Measurements from ENCODE around the gene CARMIL1.

The CARMIL1 gene

GRCh38 chr6:25413207-25413905 is 134.2 kb downstream of the CARMIL1 start:
- peaks cover 0 to 13% of the 10 kb centered on the region in 2 donors for H3K4me1 ChIP-seq (ENCODE audit: control insufficient read depth in 2 of 2, insufficient read depth in 2 of 2, low read length in 2 of 2)
- no peaks in the 10 kb centered on the region for H3K36me3 ChIP-seq (ENCODE audit: control insufficient read depth in 2 of 2, insufficient read depth in 2 of 2, low read length in 2 of 2)
- no peaks in the 10 kb centered on the region for H3K27me3 ChIP-seq (ENCODE audit: control insufficient read depth in 2 of 2, insufficient read depth in 2 of 2, low read length in 2 of 2)
- H3K27ac ChIP-seq (ENCODE audit: low read depth in 2 of 2, low read length in 2 of 2) = no peak overlapping the region
- no peak overlapping the region for H3K9ac ChIP-seq (ENCODE audit: low read depth in 1 of 2, low read length in 2 of 2)
- H3K4me3 ChIP-seq (ENCODE audit: low read length in 2 of 2) = no peak overlapping the region
- no peaks in the 10 kb centered on the region for H3K9me3 ChIP-seq (ENCODE audit: control insufficient read depth in 2 of 2, low read length in 2 of 2)

GRCh38 chr6:25414168-25414567 is 135.0 kb downstream of the CARMIL1 start:
- H3K9ac ChIP-seq (ENCODE audit: low read depth in 1 of 2, low read length in 2 of 2) = no peak overlapping the region

GRCh38 chr6:25414755-25415154 is 135.6 kb downstream of the CARMIL1 start:
- no peak overlapping the region for H3K27ac ChIP-seq (ENCODE audit: low read depth in 2 of 2, low read length in 2 of 2)
- H3K4me3 ChIP-seq (ENCODE audit: low read length in 2 of 2) = no peak overlapping the region
- no peak overlapping the region for H3K9ac ChIP-seq (ENCODE audit: low read depth in 1 of 2, low read length in 2 of 2)
- peaks cover 0 to 13% of the 10 kb centered on the region in 2 donors for H3K4me1 ChIP-seq (ENCODE audit: control insufficient read depth in 2 of 2, insufficient read depth in 2 of 2, low read length in 2 of 2)
- H3K9me3 ChIP-seq (ENCODE audit: control insufficient read depth in 2 of 2, low read length in 2 of 2) = no peaks in the 10 kb centered on the region
- no peaks in the 10 kb centered on the region for H3K36me3 ChIP-seq (ENCODE audit: control insufficient read depth in 2 of 2, insufficient read depth in 2 of 2, low read length in 2 of 2)
- no peaks in the 10 kb centered on the region for H3K27me3 ChIP-seq (ENCODE audit: control insufficient read depth in 2 of 2, insufficient read depth in 2 of 2, low read length in 2 of 2)

More at GRCh38 chr6:25414168-25414567, 135.0 kb downstream of the CARMIL1 start:
- Histone ChIP-seq H3K27ac (ENCODE audit: low read depth in 2 of 2, low read length in 2 of 2) (no peak overlapping the region), H3K9me3 (ENCODE audit: control insufficient read depth in 2 of 2, low read length in 2 of 2) (no peaks in the 10 kb centered on the region), H3K4me3 (ENCODE audit: low read length in 2 of 2) (no peak overlapping the region), H3K27me3 (ENCODE audit: control insufficient read depth in 2 of 2, insufficient read depth in 2 of 2, low read length in 2 of 2) (no peaks in the 10 kb centered on the region), H3K36me3 (ENCODE audit: control insufficient read depth in 2 of 2, insufficient read depth in 2 of 2, low read length in 2 of 2) (no peaks in the 10 kb centered on the region), H3K4me1 (ENCODE audit: control insufficient read depth in 2 of 2, insufficient read depth in 2 of 2, low read length in 2 of 2) (peaks cover 0 to 13% of the 10 kb centered on the region in 2 donors)

- Histone ChIP-seq H3K4me3 (ENCODE audit: low read length in 2 of 2) (no peak overlapping the region), H3K4me1 (ENCODE audit: control insufficient read depth in 2 of 2, insufficient read depth in 2 of 2, low read length in 2 of 2) (peaks cover 0 to 13% of the 10 kb centered on the region in 2 donors)
Observed at GRCh38 chr6:25415274-25415673, 136.1 kb downstream of the CARMIL1 start.

GRCh38 chr6:25415701-25416100 is 136.5 kb downstream of the CARMIL1 start:
- Histone ChIP-seq H3K27ac (ENCODE audit: low read depth in 2 of 2, low read length in 2 of 2) (no peak overlapping the region), H3K9ac (ENCODE audit: low read depth in 1 of 2, low read length in 2 of 2) (no peak overlapping the region), H3K4me1 (ENCODE audit: control insufficient read depth in 2 of 2, insufficient read depth in 2 of 2, low read length in 2 of 2) (peaks cover 0 to 13% of the 10 kb centered on the region in 2 donors), H3K4me3 (ENCODE audit: low read length in 2 of 2) (no peak overlapping the region), H3K27me3 (ENCODE audit: control insufficient read depth in 2 of 2, insufficient read depth in 2 of 2, low read length in 2 of 2) (no peaks in the 10 kb centered on the region), H3K36me3 (ENCODE audit: control insufficient read depth in 2 of 2, insufficient read depth in 2 of 2, low read length in 2 of 2) (peaks cover 2 to 3% of the 10 kb centered on the region in 2 donors), H3K9me3 (ENCODE audit: control insufficient read depth in 2 of 2, low read length in 2 of 2) (no peaks in the 10 kb centered on the region)

More at GRCh38 chr6:25415274-25415673, 136.1 kb downstream of the CARMIL1 start:
- H3K9ac ChIP-seq (ENCODE audit: low read depth in 1 of 2, low read length in 2 of 2) = no peak overlapping the region
- H3K27me3 ChIP-seq (ENCODE audit: control insufficient read depth in 2 of 2, insufficient read depth in 2 of 2, low read length in 2 of 2) = no peaks in the 10 kb centered on the region
- peaks cover 2 to 3% of the 10 kb centered on the region in 2 donors for H3K36me3 ChIP-seq (ENCODE audit: control insufficient read depth in 2 of 2, insufficient read depth in 2 of 2, low read length in 2 of 2)
- no peaks in the 10 kb centered on the region for H3K9me3 ChIP-seq (ENCODE audit: control insufficient read depth in 2 of 2, low read length in 2 of 2)
- H3K27ac ChIP-seq (ENCODE audit: low read depth in 2 of 2, low read length in 2 of 2) = no peak overlapping the region

- H3K9me3 ChIP-seq (ENCODE audit: control insufficient read depth in 2 of 2, low read length in 2 of 2) = no peaks in the 10 kb centered on the region
- H3K36me3 ChIP-seq (ENCODE audit: control insufficient read depth in 2 of 2, insufficient read depth in 2 of 2, low read length in 2 of 2) = peaks cover 2 to 3% of the 10 kb centered on the region in 2 donors
- no peaks in the 10 kb centered on the region for H3K27me3 ChIP-seq (ENCODE audit: control insufficient read depth in 2 of 2, insufficient read depth in 2 of 2, low read length in 2 of 2)
- H3K4me1 ChIP-seq (ENCODE audit: control insufficient read depth in 2 of 2, insufficient read depth in 2 of 2, low read length in 2 of 2) = peaks cover 0 to 10% of the 10 kb centered on the region in 2 donors
- H3K9ac ChIP-seq (ENCODE audit: low read depth in 1 of 2, low read length in 2 of 2) = no peak overlapping the region
- no peak overlapping the region for H3K27ac ChIP-seq (ENCODE audit: low read depth in 2 of 2, low read length in 2 of 2)
- H3K4me3 ChIP-seq (ENCODE audit: low read length in 2 of 2) = no peak overlapping the region
Observed at GRCh38 chr6:25417046-25417605, 138.0 kb downstream of the CARMIL1 start.

GRCh38 chr6:25418454-25419052 is 139.4 kb downstream of the CARMIL1 start:
- Histone ChIP-seq H3K36me3 (ENCODE audit: control insufficient read depth in 2 of 2, insufficient read depth in 2 of 2, low read length in 2 of 2) (peaks cover 2 to 3% of the 10 kb centered on the region in 2 donors), H3K4me3 (ENCODE audit: low read length in 2 of 2) (no peak overlapping the region), H3K4me1 (ENCODE audit: control insufficient read depth in 2 of 2, insufficient read depth in 2 of 2, low read length in 2 of 2) (peaks cover 0 to 10% of the 10 kb centered on the region in 2 donors), H3K27ac (ENCODE audit: low read depth in 2 of 2, low read length in 2 of 2) (no peak overlapping the region), H3K9ac (ENCODE audit: low read depth in 1 of 2, low read length in 2 of 2) (no peak overlapping the region), H3K27me3 (ENCODE audit: control insufficient read depth in 2 of 2, insufficient read depth in 2 of 2, low read length in 2 of 2) (no peaks in the 10 kb centered on the region), H3K9me3 (ENCODE audit: control insufficient read depth in 2 of 2, low read length in 2 of 2) (no peaks in the 10 kb centered on the region)

GRCh38 chr6:25419879-25420278 is 140.7 kb downstream of the CARMIL1 start:
- Histone ChIP-seq H3K36me3 (ENCODE audit: control insufficient read depth in 2 of 2, insufficient read depth in 2 of 2, low read length in 2 of 2) (peaks cover 2 to 3% of the 10 kb centered on the region in 2 donors), H3K4me3 (ENCODE audit: low read length in 2 of 2) (no peak overlapping the region), H3K4me1 (ENCODE audit: control insufficient read depth in 2 of 2, insufficient read depth in 2 of 2, low read length in 2 of 2) (peaks cover 0 to 10% of the 10 kb centered on the region in 2 donors), H3K9me3 (ENCODE audit: control insufficient read depth in 2 of 2, low read length in 2 of 2) (no peaks in the 10 kb centered on the region), H3K27ac (ENCODE audit: low read depth in 2 of 2, low read length in 2 of 2) (no peak overlapping the region), H3K9ac (ENCODE audit: low read depth in 1 of 2, low read length in 2 of 2) (no peak overlapping the region), H3K27me3 (ENCODE audit: control insufficient read depth in 2 of 2, insufficient read depth in 2 of 2, low read length in 2 of 2) (no peaks in the 10 kb centered on the region)

GRCh38 chr6:25423358-25423757 is 144.2 kb downstream of the CARMIL1 start:
- Histone ChIP-seq H3K4me1 (ENCODE audit: control insufficient read depth in 2 of 2, insufficient read depth in 2 of 2, low read length in 2 of 2) (no peaks in the 10 kb centered on the region), H3K9me3 (ENCODE audit: control insufficient read depth in 2 of 2, low read length in 2 of 2) (no peaks in the 10 kb centered on the region), H3K36me3 (ENCODE audit: control insufficient read depth in 2 of 2, insufficient read depth in 2 of 2, low read length in 2 of 2) (peaks cover 2 to 3% of the 10 kb centered on the region in 2 donors), H3K27me3 (ENCODE audit: control insufficient read depth in 2 of 2, insufficient read depth in 2 of 2, low read length in 2 of 2) (no peaks in the 10 kb centered on the region), H3K9ac (ENCODE audit: low read depth in 1 of 2, low read length in 2 of 2) (no peak overlapping the region), H3K27ac (ENCODE audit: low read depth in 2 of 2, low read length in 2 of 2) (no peak overlapping the region), H3K4me3 (ENCODE audit: low read length in 2 of 2) (no peak overlapping the region)

GRCh38 chr6:25424303-25424702 is 145.1 kb downstream of the CARMIL1 start:
- Histone ChIP-seq H3K9ac (ENCODE audit: low read depth in 1 of 2, low read length in 2 of 2) (no peak overlapping the region), H3K4me3 (ENCODE audit: low read length in 2 of 2) (no peak overlapping the region), H3K36me3 (ENCODE audit: control insufficient read depth in 2 of 2, insufficient read depth in 2 of 2, low read length in 2 of 2) (peaks cover 2 to 3% of the 10 kb centered on the region in 2 donors), H3K4me1 (ENCODE audit: control insufficient read depth in 2 of 2, insufficient read depth in 2 of 2, low read length in 2 of 2) (no peaks in the 10 kb centered on the region), H3K27me3 (ENCODE audit: control insufficient read depth in 2 of 2, insufficient read depth in 2 of 2, low read length in 2 of 2) (no peaks in the 10 kb centered on the region), H3K27ac (ENCODE audit: low read depth in 2 of 2, low read length in 2 of 2) (no peak overlapping the region), H3K9me3 (ENCODE audit: control insufficient read depth in 2 of 2, low read length in 2 of 2) (no peaks in the 10 kb centered on the region)
